Measurements from ENCODE around the gene RBMS1. TPM values are rescaled to one million over a fixed set of nuclear protein-coding genes. Genes with fewer than 3 reads are reported as not detected.

RBMS1 gene
- total and polyA plus RNA-seq, 4 donors, result 49.5 to 215 (median 76.3) TPM

GRCh38 chr2:160336635-160337034 is 157.0 kb downstream of the RBMS1 start:
- H3K9ac ChIP-seq (ENCODE audit: insufficient read depth in 1 of 2, low read length in 2 of 2), result no peak overlapping the region
- H3K4me1 ChIP-seq (ENCODE audit: control insufficient read depth in 5 of 5, insufficient read depth in 5 of 5, low read length in 5 of 5), result peaks cover 3 to 64% (median 36%) of the 10 kb centered on the region in 5 donors
- peak in 2 of 3 donors; percentile 42 to 57 for DNase-seq
- no peak overlapping the region for H3K4me3 ChIP-seq
- no peaks in the 10 kb centered on the region for H3K36me3 ChIP-seq (ENCODE audit: control insufficient read depth in 4 of 4, insufficient read depth in 4 of 4, low read length in 4 of 4)
- no peak for TF ChIP-seq CTCF (IDR thresholded peaks at IDR 0.05; ENCODE audit: control extremely low read depth, extremely low read depth)
- H3K27ac ChIP-seq (ENCODE audit: low read depth in 1 of 2, low read length in 1 of 2), result no peak overlapping the region
- ATAC-seq (ENCODE audit: insufficient read depth, low FRiP score), result no peak
- 84 to 88% methylated on average over 4 of the region's 4 CpGs for WGBS, 2 donors
- H3K27me3 ChIP-seq (ENCODE audit: control insufficient read depth in 3 of 3, insufficient read depth in 3 of 3, low read length in 2 of 3), result no peaks in the 10 kb centered on the region
- no peaks in the 10 kb centered on the region for H3K9me3 ChIP-seq (ENCODE audit: control insufficient read depth in 4 of 4, insufficient read depth in 3 of 4, low read length in 3 of 4)

GRCh38 chr2:160336105-160336504 is 157.5 kb downstream of the RBMS1 start:
- Histone ChIP-seq H3K9ac (ENCODE audit: insufficient read depth in 1 of 2, low read length in 2 of 2) (no peak overlapping the region), H3K27ac (ENCODE audit: low read depth in 1 of 2, low read length in 1 of 2) (no peak overlapping the region), H3K4me3 (no peak overlapping the region), H3K4me1 (ENCODE audit: control insufficient read depth in 5 of 5, insufficient read depth in 5 of 5, low read length in 5 of 5) (peaks cover 6 to 67% (median 39%) of the 10 kb centered on the region in 5 donors), H3K27me3 (ENCODE audit: control insufficient read depth in 3 of 3, insufficient read depth in 3 of 3, low read length in 2 of 3) (no peaks in the 10 kb centered on the region), H3K9me3 (ENCODE audit: control insufficient read depth in 4 of 4, insufficient read depth in 3 of 4, low read length in 3 of 4) (no peaks in the 10 kb centered on the region), H3K36me3 (ENCODE audit: control insufficient read depth in 4 of 4, insufficient read depth in 4 of 4, low read length in 4 of 4) (no peaks in the 10 kb centered on the region)
- TF ChIP-seq CTCF (IDR thresholded peaks at IDR 0.05; ENCODE audit: control extremely low read depth, extremely low read depth), result no peak
- ATAC-seq (ENCODE audit: insufficient read depth, low FRiP score) (no peak), DNase-seq (peak in 2 of 3 donors; percentile 57 to 66)
- WGBS, 2 donors, result 41 to 57% methylated on average over 1 of the region's 1 CpG

- DNase-seq, result no peak
- no peak overlapping the region for H3K4me3 ChIP-seq
- H3K4me1 ChIP-seq (ENCODE audit: control insufficient read depth in 5 of 5, insufficient read depth in 5 of 5, low read length in 5 of 5), result peaks cover 8 to 69% (median 42%) of the 10 kb centered on the region in 5 donors
- no peak for TF ChIP-seq CTCF (IDR thresholded peaks at IDR 0.05; ENCODE audit: control extremely low read depth, extremely low read depth)
- H3K27ac ChIP-seq (ENCODE audit: low read depth in 1 of 2, low read length in 1 of 2), result peak overlapping the region; percentile 33 to 39
- no peak for ATAC-seq (ENCODE audit: insufficient read depth, low FRiP score)
- WGBS, 2 donors, result 77 to 86% methylated on average over 5 of the region's 5 CpGs
- H3K27me3 ChIP-seq (ENCODE audit: control insufficient read depth in 3 of 3, insufficient read depth in 3 of 3, low read length in 2 of 3), result no peaks in the 10 kb centered on the region
- H3K9me3 ChIP-seq (ENCODE audit: control insufficient read depth in 4 of 4, insufficient read depth in 3 of 4, low read length in 3 of 4), result no peaks in the 10 kb centered on the region
- peaks cover 0 to 2% (median 0%) of the 10 kb centered on the region in 4 donors for H3K36me3 ChIP-seq (ENCODE audit: control insufficient read depth in 4 of 4, insufficient read depth in 4 of 4, low read length in 4 of 4)
- no peak overlapping the region for H3K9ac ChIP-seq (ENCODE audit: insufficient read depth in 1 of 2, low read length in 2 of 2)
These were observed 158.2 kb downstream of the RBMS1 start for GRCh38 chr2:160335441-160335840.

Data from lung (tissue), 12 donors.